CD4-positive, alpha-beta T cell treated with Interleukin-6 for 4 hours (primary cell): ENCODE measurements around the gene UGT1A9.
A peak's percentile ranks its signal among the peaks of the same experiment; 100 is the strongest.
"Not testable (repeated sequence)": the region's sequence is repeated elsewhere in the genome, so short reads cannot be mapped to it uniquely, and the experiment has no call there.

ENCODE experiments used
- DNase-seq: peaks from one replicate; pipeline ENCODE4 v3.0.0-alpha.2; 2020; ENCODE audit warnings: mixed read lengths

Gene UGT1A9

DNA sequence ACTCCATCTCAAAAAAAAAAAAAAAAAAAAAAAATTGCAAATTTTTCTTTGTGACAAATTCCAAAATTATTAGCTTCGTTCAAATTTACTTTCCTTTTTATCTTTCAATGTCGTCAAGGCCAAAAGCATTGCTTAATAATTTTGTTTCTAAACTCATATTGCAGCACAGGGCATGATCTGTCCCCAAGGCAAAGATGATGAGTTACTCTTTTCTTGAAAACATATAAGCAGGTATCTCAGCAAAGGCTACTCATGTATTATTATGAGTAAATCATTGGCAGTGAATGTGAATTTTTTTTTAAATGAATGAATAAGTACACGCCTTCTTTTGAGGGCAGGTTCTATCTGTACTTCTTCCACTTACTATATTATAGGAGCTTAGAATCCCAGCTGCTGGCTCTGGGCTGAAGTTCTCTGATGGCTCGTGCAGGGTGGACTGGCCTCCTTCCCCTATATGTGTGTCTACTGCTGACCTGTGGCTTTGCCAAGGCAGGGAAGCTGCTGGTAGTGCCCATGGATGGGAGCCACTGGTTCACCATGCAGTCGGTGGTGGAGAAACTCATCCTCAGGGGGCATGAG, 9.9 kb downstream of the UGT1A9 start, which contains the start of gene UGT1A7:
TSS of gene UGT1A7 (plus strand) at position 381 of the 579 bp plus-strand sequence. CDS start at position 418, 37 bp downstream.
- no peak for DNase-seq

DNA sequence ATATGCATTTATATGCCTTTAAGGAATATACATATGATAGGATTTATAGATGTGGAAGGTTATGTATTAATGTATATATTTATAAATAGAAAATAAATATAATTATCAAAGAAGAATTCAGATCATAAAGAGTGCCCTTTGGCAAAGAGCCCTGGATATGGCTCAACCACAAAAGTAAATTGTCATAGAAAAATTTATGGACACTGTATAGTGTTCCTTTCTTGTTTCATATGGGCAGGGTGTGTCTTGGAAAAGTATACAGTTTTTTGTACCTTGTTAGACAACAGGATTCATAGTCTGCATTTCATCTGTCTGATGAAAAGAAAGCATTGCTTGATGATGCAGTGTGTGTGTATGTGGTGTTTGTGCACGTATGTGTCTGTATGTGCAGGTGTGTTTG, 12.9 kb downstream of the UGT1A9 start:
- no peak for DNase-seq

DNA sequence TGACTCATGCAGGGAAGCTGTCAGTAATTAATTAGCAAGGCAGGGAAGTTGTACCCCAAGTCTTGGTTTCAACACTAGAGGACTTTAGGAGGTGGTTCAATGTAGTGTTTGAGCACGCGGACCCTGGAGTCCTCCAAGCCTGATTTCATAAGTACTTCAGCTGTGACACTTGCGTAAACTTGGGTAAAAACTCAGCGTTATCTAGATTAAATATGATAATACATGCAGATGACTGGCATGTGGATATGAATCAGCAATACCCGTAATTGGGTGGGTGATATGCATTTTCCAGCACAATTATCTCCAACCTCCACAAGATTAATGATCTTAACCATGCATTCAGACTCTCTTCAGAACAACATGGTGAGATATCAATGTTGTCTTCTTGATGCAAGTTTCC, 15.2 kb downstream of the UGT1A9 start:
- no peak for DNase-seq

DNA sequence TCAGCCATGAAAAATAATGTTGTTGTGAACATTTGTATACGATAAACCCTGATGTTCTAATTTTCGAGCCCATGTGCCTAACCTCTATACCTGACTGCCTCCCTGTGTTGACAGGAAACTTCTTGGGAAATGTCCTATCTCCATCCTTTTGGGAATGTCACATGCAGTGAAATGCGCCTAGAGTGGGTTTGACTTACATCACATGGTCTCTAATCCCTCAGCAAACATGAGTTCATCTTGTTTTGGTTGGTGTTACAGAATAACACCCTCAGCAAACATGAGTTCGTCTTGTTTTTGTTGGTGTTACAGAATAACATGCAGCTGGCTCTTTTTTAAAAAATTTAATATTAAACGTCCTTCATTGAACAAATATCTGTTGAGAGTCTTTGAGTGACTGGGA, 16.6 kb downstream of the UGT1A9 start:
- no peak for DNase-seq

DNA sequence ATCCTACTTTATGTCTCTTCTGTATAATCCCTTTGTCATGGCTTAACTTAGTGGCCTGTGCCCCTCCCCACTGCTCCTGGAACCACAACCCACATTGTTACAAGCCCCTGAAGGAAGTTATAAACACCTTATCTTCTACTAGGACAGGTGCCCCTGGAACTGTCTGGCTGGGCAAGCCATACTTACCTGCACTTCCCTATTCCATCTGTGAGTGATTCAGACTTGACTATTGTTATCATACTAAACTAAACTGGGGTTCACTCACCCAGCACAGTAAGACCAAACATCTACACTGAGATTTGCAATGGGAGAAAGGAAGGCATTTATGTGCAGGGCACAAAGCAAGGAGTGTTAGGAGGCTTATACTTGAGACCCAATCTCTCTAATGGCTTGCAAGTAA, 17.3 kb downstream of the UGT1A9 start:
- DNase-seq: no peak

DNA sequence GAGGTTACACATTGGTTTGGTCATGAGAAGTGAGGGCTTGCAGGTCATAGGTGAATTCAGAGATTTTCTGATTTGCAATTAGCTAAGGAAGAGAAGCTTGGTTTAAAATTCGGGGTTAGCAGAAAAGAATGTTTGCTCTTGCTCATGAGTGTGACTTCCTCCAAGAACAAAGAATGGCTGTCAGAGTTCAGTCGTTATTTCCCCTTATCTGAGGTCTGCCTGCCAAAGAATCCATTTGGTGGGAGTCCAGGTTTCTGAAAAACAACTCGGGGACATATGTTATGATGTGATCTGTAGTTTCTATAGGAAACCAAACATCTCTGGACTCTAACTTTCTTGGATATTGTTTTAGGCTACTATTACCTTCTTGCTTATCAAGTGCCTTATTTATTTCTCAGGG, 17.8 kb downstream of the UGT1A9 start:
- DNase-seq: no peak

DNA sequence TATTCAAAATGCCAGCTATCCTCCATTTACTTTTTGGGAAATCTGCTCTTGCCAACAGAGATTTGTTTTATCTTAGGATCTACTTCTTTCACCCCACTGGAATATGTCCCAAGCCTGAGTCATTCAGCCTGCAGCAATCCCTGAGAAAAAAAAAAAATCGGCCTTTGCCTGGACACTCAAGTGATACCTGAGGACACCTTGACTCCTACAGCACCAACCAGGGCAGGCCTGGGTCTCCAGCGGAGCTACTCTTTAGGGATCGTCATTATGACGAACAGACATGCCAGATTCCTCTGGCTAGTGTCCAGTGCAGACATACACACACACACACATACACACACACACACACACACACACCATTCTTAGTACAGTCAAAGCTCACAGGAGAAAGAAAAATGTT, 18.7 kb downstream of the UGT1A9 start:
- no peak for DNase-seq

DNA sequence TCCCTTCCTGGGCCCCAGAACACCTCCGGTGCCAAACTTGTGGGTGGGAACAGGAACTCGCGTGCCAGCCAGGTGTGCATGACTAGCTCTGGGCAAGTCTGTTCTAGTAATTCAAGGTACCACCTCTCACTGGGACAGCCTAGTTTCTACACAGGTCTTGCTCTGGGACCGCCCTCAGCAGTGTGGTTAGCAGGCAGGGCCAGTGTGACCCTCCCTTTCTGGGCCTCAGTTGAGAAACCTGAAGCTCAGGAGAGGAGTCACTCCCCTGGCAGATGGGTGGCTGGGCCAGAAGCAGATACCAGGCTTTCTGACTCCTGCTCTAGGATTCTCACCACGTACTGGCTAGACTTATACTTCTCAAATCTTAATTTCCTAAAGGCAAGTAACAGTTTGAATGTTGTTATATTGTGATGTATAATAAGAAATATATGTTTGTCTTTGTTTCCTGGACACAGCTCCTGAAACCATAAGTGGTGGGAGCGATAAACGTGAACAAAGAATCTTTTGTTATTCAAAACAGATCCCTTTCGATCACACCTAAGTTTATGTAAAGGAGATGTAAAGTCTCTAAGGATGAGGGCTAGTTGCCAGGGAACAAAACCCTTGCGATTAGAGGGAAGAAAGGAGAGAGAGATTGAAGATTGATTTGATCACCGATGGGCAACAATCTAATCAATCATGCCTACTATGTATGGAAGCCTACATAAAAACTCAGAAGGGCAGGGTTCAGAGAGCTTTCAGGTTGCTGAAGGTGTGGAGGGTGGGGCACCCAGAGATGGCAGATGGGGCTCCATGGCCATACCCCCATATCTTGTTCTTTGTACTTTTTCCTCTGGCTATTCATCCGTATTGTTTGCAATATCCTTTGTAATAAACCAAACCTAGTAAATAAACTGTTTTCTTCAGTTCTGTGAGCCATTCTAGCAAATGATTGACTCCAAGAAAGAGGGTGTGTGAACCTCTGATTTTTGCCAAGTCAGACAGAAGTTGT, 20.0 kb downstream of the UGT1A9 start:
- DNase-seq: no peak

DNA sequence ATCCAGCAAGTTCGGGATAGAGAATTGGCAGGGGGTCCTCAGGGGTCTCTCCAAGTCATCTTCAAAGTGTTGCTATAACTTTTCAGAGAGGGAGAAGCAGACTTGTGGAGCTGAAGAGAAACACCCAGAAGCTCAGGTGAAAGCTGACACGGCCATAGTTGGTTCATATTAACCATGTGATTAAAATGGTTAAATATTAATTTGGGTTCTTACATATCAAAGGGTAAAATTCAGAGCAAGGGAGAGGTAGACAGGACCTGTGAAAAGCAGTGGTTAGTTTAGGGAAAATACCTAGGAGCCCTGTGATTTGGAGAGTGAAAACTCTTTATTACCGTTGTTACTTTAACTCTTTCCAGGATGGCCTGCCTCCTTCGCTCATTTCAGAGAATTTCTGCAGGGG, 20.9 kb downstream of the UGT1A9 start, which contains the start of gene UGT1A6:
TSS of gene UGT1A6 (plus strand) at position 243 of the 400 bp plus-strand sequence. CDS start at position 358, 115 bp downstream.
- no peak for DNase-seq

DNA sequence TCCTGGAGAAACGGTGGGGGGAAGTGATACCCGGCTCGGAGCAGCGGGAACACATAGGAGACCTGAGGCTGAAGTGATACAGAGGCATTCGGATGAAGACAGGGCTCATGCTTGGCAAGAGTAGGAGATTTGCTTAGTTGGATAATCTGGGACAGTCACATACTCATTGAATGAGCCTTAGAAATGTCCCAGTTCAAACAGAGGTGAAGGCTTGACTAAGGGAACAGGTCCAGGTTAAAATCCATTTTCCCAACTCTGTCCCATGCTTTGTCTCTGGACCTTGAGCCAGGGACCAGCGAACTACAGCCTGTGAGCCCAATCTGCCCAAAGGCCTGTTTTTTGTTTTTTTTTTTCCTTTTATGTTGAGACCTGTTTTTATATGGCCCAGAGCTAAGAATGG, 22.3 kb downstream of the UGT1A9 start:
- DNase-seq: no peak

DNA sequence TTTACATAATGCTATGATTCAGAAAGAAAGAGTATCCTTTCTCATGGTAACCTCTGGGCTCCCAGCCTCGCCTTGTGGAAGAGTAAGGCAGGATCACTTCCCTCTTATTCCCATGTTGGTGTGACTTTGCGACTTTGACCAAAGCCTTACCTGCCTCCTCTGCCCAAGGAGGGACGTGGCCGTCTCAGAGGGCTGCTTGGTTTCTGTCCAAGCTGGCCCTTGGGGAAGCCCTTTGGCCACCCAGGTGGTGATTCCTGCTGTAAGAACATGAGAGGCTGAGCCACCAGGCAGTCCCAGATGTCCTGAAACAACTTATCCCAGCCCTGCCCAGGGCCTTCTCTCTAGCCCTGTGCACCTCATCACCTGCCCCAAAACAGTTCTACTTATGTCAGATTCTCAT, 27.0 kb downstream of the UGT1A9 start:
- no peak for DNase-seq

DNA sequence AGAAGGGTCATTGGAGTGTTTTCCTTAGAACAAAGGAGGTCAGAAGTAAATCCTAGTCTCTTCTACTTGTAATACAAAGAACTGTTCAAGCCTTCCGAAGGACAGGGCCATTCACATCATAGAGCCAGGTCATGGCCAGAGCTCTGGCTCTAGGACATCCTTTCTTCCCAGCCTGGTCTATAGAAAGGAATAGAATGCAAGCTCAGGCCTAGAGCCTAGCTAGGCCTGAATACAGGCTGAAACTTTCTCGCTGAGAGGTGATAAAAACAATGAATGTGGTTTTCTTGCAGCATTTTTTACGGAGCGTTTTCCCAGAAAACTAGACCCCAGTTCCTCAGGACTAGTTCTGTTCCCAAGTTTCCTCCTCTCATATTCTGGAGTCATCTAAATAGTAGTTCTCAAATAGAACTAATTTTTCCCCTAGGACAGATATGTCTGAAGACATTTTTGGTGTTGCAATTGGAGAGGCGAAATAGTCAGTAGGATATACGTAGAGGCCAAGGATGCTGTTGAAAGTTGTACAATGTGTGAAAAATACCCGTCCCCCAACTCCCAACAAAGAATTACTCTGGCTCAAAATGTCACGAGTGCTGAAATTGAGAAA, 27.8 kb downstream of the UGT1A9 start:
- no peak for DNase-seq

DNA sequence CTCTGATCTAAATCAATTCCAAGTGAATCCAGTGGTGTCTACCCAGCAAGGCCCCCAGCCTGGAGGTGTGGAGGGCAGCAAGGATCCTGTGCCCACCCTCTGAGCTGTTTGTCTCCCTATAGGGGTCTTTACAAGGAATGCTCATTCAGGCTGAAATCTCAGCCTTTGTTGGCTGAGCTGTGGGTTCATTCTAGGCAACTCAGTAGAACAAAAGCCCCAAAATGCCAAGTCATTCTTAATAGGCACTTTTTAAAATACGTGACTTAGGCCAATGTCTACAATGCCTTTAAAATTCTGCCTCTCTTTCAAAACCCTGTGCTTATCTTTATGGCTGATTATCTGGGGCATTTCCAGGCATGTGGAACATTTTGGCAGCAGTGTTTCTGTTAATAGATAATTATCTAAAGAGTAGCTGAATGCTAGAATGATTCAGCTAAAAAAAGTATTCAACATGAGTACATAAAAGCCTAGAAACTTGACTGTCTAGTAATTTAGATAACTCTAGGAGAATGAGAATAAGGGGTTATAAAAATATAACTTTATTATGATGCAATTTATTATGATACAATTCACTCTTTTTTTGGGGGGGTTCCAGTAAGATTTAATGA, 28.4 kb downstream of the UGT1A9 start:
- DNase-seq: no peak

DNA sequence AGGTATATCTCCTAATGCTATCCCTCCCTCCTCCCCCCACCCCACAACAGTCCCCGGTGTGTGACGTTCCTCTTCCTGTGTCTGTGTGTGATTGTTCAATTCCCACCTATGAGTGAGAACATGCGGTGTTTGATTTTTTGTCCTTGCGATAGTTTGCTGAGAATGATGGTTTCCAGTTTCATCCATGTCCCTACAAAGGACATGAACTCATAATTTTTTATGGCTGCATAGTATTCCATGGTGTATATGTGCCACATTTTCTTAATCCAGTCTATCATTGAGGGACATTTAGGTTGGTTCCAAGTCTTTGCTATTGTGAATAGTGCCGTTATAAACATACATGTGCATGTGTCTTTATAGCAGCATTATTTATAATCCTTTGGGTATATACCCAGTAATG, 29.1 kb downstream of the UGT1A9 start:
- DNase-seq: not testable (repeated sequence)

DNA sequence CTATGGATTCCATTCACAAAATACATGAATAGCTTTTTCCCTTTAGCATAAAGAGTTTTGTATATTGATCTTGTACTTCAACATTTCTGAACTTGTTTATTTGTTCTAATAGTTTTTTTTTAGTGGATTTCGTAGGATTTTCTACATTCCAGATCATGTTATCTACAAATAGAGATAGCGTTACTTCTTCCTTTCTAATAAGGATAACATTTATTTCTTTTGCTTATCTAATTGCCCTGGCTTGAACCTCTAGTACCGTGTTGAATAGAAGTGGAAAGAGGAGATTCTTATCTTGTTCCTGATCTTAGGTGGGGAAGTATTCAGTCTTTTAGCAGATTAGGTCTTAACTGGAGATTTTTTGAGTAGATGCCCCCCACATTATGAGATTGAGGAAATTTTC, 30.5 kb downstream of the UGT1A9 start:
- DNase-seq: no peak

DNA sequence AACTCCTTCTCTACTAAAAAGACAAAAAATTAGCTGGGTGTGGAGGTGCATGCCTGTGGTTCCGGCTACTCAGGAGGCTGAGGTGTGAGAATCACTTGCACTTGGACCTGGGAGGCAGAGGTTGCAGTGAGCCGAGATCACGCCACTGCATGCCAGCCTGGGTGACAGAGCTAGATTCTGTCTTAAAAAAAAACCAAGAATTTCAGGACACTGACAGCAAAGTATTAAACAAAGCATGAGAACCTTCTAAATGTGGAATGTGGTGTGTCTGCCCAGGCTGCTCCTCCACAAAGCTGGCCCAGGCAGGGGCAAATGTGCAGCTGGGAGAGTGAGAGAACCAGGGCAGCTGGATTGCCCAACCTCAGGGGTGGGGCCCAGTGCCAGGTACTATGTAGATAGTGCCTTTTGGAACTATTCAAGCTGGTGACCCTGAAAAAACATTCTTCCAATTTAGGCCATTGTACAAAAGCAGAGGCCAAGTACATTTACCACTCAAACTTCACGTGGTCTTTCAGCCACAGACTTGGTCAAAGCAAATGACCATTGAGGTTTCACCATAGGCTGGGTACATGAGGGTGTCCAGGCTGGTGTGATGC, 34.3 kb downstream of the UGT1A9 start:
- DNase-seq: no peak

DNA sequence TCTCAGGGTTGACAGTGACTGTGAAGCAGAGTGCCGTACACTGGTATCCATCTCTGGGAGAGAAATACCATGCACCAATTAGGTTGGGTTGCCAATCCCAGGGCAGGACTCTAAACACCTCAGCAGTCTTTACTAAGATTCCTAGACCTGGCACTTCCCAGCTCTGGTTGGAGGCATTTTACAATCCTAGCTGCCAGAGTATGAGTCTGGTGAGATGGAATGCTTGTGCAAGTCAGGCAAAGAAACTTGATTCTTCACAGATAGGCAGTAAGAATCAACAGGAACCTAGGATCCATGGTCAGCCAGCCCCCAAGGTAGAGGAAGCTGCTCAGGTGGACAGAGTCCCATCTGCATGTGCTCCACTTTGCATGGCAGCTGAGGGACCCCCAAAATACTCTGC, 35.0 kb downstream of the UGT1A9 start:
- DNase-seq: no peak

DNA sequence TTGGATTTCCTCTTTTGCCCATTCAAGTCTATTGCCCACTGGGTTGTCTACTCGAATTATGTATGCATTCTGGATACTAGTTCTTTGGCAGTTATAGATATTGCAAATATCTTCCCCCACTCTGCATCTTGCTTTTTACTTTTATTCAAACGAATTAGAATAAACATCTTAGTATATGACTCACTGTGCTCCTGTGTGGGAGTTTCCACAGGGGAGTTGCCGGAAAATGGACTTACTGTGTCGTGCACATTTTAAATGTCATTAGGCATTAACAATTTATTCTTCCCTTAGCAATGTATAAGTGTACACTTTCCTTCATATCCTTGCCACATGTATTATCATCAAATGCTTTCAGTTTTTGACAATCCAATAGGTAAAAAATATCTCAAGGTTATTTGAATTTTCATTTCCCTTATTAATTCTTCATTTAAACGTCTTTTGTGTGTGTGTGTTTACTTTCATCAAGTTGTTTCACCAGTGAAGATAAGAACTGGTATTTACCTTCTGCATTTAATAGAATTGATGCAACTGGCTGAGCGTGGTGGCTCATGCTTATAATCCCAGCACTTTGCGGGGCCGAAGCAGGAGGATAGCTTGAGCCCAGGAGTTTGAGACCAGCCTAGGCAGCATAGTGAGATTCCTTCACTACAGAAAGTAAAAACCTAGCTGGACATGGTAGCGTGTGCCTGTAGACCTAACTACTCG, 36.4 kb downstream of the UGT1A9 start:
- DNase-seq: no peak

DNA sequence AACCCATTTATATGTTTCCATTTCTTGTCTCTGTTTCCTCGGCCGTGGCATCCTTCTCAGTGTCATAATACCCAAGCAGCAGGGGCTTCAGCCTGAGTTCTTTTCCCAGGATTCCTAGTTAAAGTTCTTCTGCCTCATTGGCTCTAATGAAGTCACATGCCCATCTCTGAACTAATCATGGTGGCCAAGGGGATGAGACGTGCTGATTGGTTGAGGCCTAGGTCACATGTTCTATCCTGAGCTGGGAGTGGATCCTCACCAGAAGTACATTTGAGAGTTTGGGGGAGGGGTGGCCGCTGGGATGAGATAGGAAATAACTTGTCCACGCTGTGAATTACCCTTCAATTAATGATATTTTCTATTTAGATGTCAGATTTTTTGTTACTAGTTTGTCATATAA, 37.2 kb downstream of the UGT1A9 start:
- no peak for DNase-seq

DNA sequence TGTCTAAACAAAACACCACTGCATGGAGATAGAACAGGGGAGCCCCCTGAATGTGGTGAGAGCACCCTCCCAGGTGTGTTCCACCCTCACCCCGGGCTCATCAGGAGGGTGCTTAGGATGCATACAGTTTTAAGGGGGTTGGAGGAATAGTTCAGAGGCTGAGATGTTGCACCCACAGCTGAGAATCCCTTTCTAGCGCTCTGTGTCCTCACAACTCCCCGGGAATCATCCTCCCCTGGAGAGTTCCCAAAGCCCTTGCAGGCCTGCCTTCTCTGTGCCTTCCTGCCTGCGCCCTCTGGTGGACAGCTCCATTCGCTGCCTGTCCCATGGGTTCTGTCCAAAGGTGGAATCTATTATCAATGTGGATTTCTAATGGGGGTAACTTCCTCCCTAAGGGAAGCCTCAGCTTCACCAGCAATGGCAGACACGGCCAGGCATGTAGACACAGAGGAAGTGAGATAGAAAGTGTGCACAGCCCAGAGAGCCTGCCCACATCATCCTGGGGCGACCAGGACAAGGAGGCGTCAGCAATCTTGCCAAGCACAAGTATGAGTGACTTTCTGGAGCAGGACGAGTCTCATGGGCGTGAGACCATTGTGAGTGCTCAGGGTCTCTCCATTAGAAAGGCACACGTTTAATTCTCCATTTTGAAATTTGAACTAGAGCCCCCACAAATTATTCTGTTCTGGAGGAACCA, 39.8 kb downstream of the UGT1A9 start:
- peak; percentile 66 for DNase-seq

DNA sequence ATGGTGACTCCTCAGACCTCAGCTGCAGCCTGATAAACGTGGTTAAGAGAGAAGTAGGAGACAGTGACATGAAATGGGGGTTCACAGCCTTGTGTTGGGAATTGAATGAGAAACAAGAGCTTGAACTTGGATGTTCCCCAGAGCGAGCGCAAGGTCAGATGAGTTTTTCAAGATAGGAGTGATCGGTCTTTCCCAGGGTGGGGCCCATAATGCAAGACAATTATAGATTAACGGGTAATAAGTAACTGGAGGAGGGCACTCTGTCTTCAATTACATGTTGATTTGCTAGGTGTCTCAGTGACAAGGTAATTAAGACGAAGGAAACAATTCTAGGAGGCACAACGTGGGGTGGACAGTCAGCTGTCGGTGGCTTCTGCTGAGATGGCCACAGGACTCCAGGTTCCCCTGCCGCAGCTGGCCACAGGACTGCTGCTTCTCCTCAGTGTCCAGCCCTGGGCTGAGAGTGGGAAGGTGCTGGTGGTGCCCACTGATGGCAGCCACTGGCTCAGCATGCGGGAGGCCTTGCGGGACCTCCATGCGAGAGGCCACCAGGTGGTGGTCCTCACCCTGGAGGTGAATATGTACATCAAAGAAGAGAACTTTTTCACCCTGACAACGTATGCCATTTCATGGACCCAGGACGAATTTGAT, 41.0 kb downstream of the UGT1A9 start, which contains the start of gene UGT1A5:
TSS of gene UGT1A5 (plus strand) at position 297 of the 651 bp plus-strand sequence. CDS start at position 382, 85 bp downstream.
- no peak for DNase-seq
